ENCODE data around the gene VPS29. TPM values are rescaled to one million over a fixed set of nuclear protein-coding genes. Genes with fewer than 3 reads are reported as not detected.

The VPS29 gene
- polyA plus RNA-seq, 1 donor from 2014 or later = 222 TPM

DNA sequence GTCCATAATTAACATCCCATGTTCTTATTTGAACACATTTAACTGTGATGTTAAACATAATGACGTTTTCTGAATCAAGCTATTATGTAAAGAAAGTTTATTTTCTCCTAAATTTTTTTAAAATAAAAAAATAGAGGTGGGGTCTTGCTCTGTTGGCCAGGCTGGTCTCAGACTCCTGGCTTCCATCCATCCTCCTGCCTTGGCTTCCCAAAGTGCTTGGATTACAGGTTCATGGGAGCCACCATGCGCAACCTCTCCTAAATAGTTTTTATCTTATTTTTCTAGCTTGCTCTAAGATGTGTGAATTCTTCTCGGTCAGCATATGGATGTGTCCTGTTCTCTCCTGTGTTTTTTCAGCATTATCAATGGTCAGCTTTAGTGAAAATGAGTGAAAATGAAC, 3.4 kb upstream of the VPS29 start:
- TF ChIP-seq REST (IDR thresholded peaks at IDR 0.05; ENCODE audit: borderline replicate concordance) = no peak
- TF ChIP-seq TAF1 (IDR thresholded peaks at IDR 0.05; ENCODE audit: low read depth) = no peak
- no peak for TF ChIP-seq EP300 (conservative IDR thresholded peaks at IDR 0.05; ENCODE audit: poor library complexity, severe bottlenecking)
- no peak for TF ChIP-seq POLR2AphosphoS5 (IDR thresholded peaks at IDR 0.05)
- no peak for TF ChIP-seq MXI1 (conservative IDR thresholded peaks at IDR 0.05; ENCODE audit: poor library complexity, severe bottlenecking)
- TF ChIP-seq RAD21 (conservative IDR thresholded peaks at IDR 0.05) = no peak
- no peak for TF ChIP-seq SMC3 (conservative IDR thresholded peaks at IDR 0.05; ENCODE audit: poor library complexity)
- TF ChIP-seq, protein P1, sequence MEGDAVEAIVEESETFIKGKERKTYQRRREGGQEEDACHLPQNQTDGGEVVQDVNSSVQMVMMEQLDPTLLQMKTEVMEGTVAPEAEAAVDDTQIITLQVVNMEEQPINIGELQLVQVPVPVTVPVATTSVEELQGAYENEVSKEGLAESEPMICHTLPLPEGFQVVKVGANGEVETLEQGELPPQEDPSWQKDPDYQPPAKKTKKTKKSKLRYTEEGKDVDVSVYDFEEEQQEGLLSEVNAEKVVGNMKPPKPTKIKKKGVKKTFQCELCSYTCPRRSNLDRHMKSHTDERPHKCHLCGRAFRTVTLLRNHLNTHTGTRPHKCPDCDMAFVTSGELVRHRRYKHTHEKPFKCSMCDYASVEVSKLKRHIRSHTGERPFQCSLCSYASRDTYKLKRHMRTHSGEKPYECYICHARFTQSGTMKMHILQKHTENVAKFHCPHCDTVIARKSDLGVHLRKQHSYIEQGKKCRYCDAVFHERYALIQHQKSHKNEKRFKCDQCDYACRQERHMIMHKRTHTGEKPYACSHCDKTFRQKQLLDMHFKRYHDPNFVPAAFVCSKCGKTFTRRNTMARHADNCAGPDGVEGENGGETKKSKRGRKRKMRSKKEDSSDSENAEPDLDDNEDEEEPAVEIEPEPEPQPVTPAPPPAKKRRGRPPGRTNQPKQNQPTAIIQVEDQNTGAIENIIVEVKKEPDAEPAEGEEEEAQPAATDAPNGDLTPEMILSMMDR (IDR thresholded peaks at IDR 0.05; ENCODE audit: poor library complexity, severe bottlenecking) = no peak
- no peak for TF ChIP-seq EZH2 (IDR thresholded peaks at IDR 0.05; ENCODE audit: borderline replicate concordance, insufficient read depth, low read length, poor library complexity, severe bottlenecking)
- H3K9me2 ChIP-seq (ENCODE audit: insufficient read depth, low read length) = no peaks in the 10 kb centered on the region
- no peaks in the 10 kb centered on the region for H4K20me1 ChIP-seq (ENCODE audit: insufficient read depth)
- peaks cover 14% of the 10 kb centered on the region for H3K79me2 ChIP-seq (replicated peaks; ENCODE audit: insufficient read depth, low read length)
- H2AFZ ChIP-seq (ENCODE audit: low read depth, low read length) = no peak overlapping the region
- no peak overlapping the region for H3K4me3 ChIP-seq (ENCODE audit: low read length)
- H3K27me3 ChIP-seq (ENCODE audit: insufficient read depth, low read depth, low read length) = no peaks in the 10 kb centered on the region
- peaks cover 4% of the 10 kb centered on the region for H3F3A ChIP-seq (ENCODE audit: insufficient read depth, low read length, poor library complexity, severe bottlenecking)
- no peak overlapping the region for H3K27ac ChIP-seq (ENCODE audit: low read length)
- H3K36me3 ChIP-seq (ENCODE audit: insufficient read depth, low read length) = no peaks in the 10 kb centered on the region
- no peak overlapping the region for H3K9ac ChIP-seq (ENCODE audit: low read length)
- no peaks in the 10 kb centered on the region for H3K9me3 ChIP-seq (ENCODE audit: low read length)
- H3K4me2 ChIP-seq (ENCODE audit: low read length) = no peak overlapping the region

DNA sequence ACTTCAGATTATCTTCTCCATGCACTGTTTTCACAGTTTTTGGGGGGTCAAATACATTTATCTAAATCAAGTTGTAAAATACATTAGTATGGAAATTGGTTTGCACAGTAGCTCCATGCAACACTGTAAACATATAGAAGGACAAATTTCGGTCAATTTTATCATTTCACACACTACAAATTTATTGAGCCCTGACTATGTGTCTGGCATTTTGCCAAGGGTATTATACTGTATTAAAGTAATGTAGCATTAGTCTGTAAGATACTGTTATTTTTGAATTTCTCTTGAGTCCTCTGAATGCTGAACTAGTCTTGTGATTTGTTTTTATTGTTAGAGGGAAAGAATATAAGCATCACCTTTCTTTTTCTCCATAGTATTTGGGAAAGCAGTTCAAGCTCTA, 1.5 kb upstream of the VPS29 start:
- H3K4me3 ChIP-seq (ENCODE audit: low read length) = no peak overlapping the region

More for the DNA sequence above, 1.5 kb upstream of the VPS29 start:
- no peak overlapping the region for H3K9ac ChIP-seq (ENCODE audit: low read length)
- H3F3A ChIP-seq (ENCODE audit: insufficient read depth, low read length, poor library complexity, severe bottlenecking) = peaks cover 4% of the 10 kb centered on the region
- H3K27me3 ChIP-seq (ENCODE audit: insufficient read depth, low read depth, low read length) = no peaks in the 10 kb centered on the region
- H2AFZ ChIP-seq (ENCODE audit: low read depth, low read length) = no peak overlapping the region
- no peaks in the 10 kb centered on the region for H4K20me1 ChIP-seq (ENCODE audit: insufficient read depth)
- H3K27ac ChIP-seq (ENCODE audit: low read length) = no peak overlapping the region
- no peaks in the 10 kb centered on the region for H3K9me2 ChIP-seq (ENCODE audit: insufficient read depth, low read length)
- no peaks in the 10 kb centered on the region for H3K36me3 ChIP-seq (ENCODE audit: insufficient read depth, low read length)
- TF ChIP-seq POLR2AphosphoS5 (IDR thresholded peaks at IDR 0.05) (no peak), SMC3 (conservative IDR thresholded peaks at IDR 0.05; ENCODE audit: poor library complexity) (no peak), EP300 (conservative IDR thresholded peaks at IDR 0.05; ENCODE audit: poor library complexity, severe bottlenecking) (no peak), MXI1 (conservative IDR thresholded peaks at IDR 0.05; ENCODE audit: poor library complexity, severe bottlenecking) (no peak), RAD21 (conservative IDR thresholded peaks at IDR 0.05) (no peak)
- TF ChIP-seq, protein P1 (IDR thresholded peaks at IDR 0.05; ENCODE audit: poor library complexity, severe bottlenecking) = no peak
- H3K79me2 ChIP-seq (replicated peaks; ENCODE audit: insufficient read depth, low read length) = peaks cover 26% of the 10 kb centered on the region
- H3K4me2 ChIP-seq (ENCODE audit: low read length) = no peak overlapping the region
- H3K9me3 ChIP-seq (ENCODE audit: low read length) = no peaks in the 10 kb centered on the region
